HG03280 (cell line): Measurements from ENCODE around the gene CAPN2.

Experiments
- ATAC-seq: cut with Tn5 transposase; IDR thresholded peaks from one replicate; pipeline ENCODE4 v1.9.1; 2021; ENCODE audit warnings: mild to moderate bottlenecking, moderate library complexity; ENCODE audit not compliant: unreplicated experiment

The CAPN2 gene

GRCh38 chr1:223820515-223820858, 108.1 kb downstream of the CAPN2 start:
- no peak for ATAC-seq

GRCh38 chr1:223820971-223821370, 108.6 kb downstream of the CAPN2 start:
- ATAC-seq: no peak

GRCh38 chr1:223824287-223824686, 111.9 kb downstream of the CAPN2 start:
- ATAC-seq: no peak

GRCh38 chr1:223824712-223825111, 112.4 kb downstream of the CAPN2 start:
- ATAC-seq: no peak
